Measurements from ENCODE around the gene COMT. TPM values are rescaled to one million over a fixed set of nuclear protein-coding genes. Genes with fewer than 3 reads are reported as not detected.

The COMT gene
- total RNA-seq, 1 donor from 2014 or later = 175 TPM

DNA sequence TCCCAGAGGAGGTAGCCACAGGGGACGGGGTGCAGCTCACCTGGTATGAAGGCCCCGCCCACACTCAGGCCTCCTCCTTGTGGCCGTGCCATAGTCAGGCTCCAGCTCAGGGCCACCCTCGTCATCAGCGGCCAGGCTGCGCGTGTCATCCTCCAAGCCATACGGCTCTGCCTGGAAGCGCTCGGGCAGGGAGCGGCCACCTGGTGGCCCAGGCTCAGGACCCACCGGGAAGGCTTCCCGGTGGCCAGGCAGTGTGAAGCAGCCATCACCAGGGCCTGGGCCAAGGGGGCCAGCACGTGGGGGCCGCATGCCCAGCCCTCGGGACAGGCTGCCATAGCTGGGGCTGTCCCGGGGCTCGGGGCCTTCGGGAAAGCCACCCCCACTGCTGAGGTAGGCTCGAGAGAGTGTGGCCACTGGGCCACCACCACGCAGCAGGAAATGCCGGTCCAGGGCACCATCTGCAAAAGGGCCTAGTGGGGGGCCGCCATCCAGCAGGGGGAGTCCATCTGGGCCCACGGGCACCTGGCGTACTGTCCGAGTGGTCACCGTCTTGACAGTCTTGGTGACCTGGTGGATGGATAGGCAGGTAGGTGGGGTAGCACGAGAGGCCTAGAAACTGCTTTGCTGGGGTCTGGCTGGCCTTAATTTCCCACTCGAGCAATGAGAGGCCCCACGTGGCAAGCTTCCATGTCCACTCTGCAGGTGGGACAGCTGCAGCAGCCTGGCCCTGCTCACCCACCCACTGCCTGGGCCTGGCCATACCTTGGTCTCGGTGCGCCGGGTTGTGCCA is 39.8 kb downstream of the COMT start:
- no peak for ATAC-seq
- intact Hi-C loops (cut with DNase I) = no loop called here
- DNase-seq = no peak
- TF ChIP-seq, protein P1, sequence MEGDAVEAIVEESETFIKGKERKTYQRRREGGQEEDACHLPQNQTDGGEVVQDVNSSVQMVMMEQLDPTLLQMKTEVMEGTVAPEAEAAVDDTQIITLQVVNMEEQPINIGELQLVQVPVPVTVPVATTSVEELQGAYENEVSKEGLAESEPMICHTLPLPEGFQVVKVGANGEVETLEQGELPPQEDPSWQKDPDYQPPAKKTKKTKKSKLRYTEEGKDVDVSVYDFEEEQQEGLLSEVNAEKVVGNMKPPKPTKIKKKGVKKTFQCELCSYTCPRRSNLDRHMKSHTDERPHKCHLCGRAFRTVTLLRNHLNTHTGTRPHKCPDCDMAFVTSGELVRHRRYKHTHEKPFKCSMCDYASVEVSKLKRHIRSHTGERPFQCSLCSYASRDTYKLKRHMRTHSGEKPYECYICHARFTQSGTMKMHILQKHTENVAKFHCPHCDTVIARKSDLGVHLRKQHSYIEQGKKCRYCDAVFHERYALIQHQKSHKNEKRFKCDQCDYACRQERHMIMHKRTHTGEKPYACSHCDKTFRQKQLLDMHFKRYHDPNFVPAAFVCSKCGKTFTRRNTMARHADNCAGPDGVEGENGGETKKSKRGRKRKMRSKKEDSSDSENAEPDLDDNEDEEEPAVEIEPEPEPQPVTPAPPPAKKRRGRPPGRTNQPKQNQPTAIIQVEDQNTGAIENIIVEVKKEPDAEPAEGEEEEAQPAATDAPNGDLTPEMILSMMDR (IDR thresholded peaks at IDR 0.05) = no peak
- Histone ChIP-seq H3K36me3 (peaks cover 10% of the 10 kb centered on the region), H3K9me3 (no peaks in the 10 kb centered on the region), H3K27me3 (no peaks in the 10 kb centered on the region), H3K4me1 (peaks cover 7% of the 10 kb centered on the region), H3K27ac (no peak overlapping the region), H3K4me3 (no peak overlapping the region)

DNA sequence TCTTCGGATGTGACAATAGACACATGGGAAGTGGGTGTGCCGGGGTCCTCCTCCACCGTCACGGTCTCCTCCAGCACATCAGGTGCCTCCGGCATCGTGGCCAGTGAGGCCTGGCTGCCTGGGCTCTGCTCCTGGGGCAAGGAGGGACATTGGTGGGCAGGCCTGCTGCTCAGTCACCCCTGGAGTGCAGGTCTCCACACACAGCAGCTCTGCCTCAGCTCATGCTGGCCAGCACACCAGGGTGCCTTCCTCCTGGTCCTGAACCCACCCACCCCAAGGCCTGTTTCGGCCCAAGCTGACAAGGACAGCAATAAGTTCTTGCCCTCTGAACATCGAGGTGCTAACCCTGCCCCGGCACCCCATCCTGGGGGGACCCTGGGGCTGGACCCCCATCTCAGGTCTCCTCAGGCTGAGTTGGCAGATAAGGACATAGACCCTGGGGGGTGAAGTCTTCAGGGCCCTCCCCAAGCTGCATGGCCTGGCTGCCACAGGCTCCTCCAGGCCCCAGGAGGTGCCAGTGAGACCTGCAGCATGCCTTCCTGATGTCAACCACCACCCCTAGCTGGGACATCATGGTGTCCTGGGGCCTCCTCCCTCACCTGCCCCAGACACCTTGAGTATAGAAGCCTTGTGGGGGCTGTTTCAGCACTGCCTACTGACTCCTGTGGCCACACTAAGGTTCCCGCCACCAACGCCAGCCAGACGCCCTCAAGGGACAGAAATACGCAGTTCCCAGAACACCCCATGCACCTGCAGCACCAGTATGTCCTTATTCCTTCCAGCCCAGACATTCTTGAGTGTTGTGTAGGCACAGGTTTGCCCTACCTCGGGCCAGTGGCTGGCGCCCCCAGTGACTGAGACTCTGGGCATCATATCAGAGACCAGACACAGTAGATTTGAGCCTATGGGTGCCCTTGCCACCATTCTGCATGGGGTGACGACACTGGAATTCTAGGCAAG is 40.7 kb downstream of the COMT start:
- intact Hi-C loops (cut with DNase I) = no loop called here
- peaks cover 7% of the 10 kb centered on the region for H3K4me1 ChIP-seq
- ATAC-seq (no peak), DNase-seq (no peak)
- H3K27ac ChIP-seq = no peak overlapping the region
- H3K4me3 ChIP-seq = no peak overlapping the region
- no peaks in the 10 kb centered on the region for H3K27me3 ChIP-seq
- TF ChIP-seq, protein P1 (IDR thresholded peaks at IDR 0.05) = no peak
- no peaks in the 10 kb centered on the region for H3K9me3 ChIP-seq
- peaks cover 10% of the 10 kb centered on the region for H3K36me3 ChIP-seq

DNA sequence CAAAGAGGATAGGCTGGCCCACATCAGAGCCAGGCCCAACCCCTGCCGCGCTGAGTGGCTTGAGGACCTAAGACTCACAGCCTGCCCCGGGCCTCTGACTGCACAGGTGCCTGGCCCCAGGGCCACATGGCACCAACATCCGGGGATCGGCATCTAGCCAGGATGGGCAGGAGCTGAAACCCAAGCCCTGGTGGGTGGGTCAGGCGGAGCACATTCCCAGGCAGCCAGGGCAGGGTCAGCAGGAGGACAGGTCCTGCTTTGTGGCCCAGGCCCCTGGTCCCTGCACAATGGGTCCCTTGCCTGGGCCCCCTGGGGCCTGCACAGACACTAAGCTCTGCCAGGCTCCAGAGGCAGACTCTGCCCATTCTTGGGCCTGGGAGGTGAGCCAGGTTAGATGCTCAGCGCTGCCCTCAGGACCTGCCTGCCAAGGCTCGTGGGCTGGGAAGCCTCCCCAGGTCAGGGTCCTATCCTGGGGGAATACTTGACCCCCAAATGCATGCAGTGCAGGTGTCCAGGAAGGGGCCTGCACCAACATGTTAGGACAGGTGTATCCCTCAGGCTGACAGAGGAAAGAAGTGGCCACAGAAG is 41.5 kb downstream of the COMT start:
- H3K27ac ChIP-seq = no peak overlapping the region
- no peaks in the 10 kb centered on the region for H3K27me3 ChIP-seq
- ATAC-seq (no peak), DNase-seq (no peak)
- H3K4me3 ChIP-seq = no peak overlapping the region
- intact Hi-C loops (cut with DNase I) = no loop called here
- TF ChIP-seq, protein P1 (IDR thresholded peaks at IDR 0.05) = no peak
- no peaks in the 10 kb centered on the region for H3K9me3 ChIP-seq
- H3K36me3 ChIP-seq = peaks cover 10% of the 10 kb centered on the region
- H3K4me1 ChIP-seq = peaks cover 7% of the 10 kb centered on the region

DNA sequence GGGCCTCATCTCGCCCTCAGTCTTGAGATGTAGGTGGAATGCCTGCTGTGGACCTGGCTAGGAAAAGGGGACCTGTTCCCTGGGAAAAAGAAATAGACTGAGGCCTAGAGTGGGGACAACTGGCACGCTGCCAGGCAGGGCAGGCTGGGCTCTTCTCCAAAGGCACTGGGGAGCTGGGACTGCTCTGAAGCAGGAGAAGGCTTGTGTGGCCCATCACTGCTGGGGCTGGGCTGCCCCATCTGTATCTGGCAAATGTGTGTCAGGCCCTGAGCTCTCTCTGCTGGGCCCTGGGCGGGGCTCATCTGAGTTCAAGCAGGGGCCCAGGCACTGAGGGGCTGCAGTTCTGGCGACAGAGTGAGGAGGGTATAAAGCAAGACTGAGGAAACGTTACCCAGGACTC is 42.2 kb downstream of the COMT start:
- ATAC-seq (no peak), DNase-seq (no peak)
- H3K4me3 ChIP-seq = no peak overlapping the region
- TF ChIP-seq, protein P1 (IDR thresholded peaks at IDR 0.05) = no peak
- no peaks in the 10 kb centered on the region for H3K27me3 ChIP-seq
- no peak overlapping the region for H3K27ac ChIP-seq
- intact Hi-C loops (cut with DNase I) = no loop called here
- no peaks in the 10 kb centered on the region for H3K9me3 ChIP-seq
- peaks cover 10% of the 10 kb centered on the region for H3K36me3 ChIP-seq
- H3K4me1 ChIP-seq = peaks cover 10% of the 10 kb centered on the region

DNA sequence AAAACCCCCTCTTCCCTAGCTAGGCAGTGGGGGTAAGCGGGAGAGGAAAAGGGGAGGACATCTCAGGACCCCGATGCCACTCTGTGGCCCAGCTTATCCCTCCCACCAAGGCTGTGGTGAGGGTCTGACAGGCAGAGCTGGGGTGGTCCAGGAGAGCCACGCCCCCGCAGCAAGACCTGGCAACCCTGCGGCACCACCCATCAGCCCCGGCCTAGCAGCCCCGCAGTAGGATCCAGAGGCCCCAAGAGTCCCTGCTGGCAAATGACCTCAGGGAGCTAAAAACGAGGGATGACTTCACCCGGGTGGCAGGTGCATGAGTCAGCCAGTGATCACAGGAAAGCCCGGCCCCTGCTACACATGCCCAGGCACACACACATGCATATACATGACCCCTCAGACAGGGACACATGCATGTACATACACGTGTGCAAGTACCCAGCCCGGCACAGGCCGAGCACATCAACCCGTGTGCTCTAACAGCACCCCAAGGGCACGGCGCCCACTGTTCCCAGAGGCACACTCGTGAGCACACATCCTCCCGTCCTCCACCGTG is 42.7 kb downstream of the COMT start:
- Histone ChIP-seq H3K36me3 (peaks cover 6% of the 10 kb centered on the region), H3K27me3 (no peaks in the 10 kb centered on the region), H3K4me1 (peaks cover 10% of the 10 kb centered on the region), H3K9me3 (no peaks in the 10 kb centered on the region), H3K4me3 (no peak overlapping the region), H3K27ac (no peak overlapping the region)
- ATAC-seq = no peak
- TF ChIP-seq, protein P1 (IDR thresholded peaks at IDR 0.05) = no peak
- no peak for DNase-seq
- intact Hi-C loops (cut with DNase I) = no loop called here
